GM18526 (cell line): ENCODE data around the gene RGL3.

Experiments
- POLR2A ChIP-seq: IDR thresholded peaks from 3 replicates; pipeline ENCODE4 v1.6.1; 2011; ENCODE audit not compliant: insufficient read length; ENCODE audit errors: extremely low read depth

The RGL3 gene

DNA sequence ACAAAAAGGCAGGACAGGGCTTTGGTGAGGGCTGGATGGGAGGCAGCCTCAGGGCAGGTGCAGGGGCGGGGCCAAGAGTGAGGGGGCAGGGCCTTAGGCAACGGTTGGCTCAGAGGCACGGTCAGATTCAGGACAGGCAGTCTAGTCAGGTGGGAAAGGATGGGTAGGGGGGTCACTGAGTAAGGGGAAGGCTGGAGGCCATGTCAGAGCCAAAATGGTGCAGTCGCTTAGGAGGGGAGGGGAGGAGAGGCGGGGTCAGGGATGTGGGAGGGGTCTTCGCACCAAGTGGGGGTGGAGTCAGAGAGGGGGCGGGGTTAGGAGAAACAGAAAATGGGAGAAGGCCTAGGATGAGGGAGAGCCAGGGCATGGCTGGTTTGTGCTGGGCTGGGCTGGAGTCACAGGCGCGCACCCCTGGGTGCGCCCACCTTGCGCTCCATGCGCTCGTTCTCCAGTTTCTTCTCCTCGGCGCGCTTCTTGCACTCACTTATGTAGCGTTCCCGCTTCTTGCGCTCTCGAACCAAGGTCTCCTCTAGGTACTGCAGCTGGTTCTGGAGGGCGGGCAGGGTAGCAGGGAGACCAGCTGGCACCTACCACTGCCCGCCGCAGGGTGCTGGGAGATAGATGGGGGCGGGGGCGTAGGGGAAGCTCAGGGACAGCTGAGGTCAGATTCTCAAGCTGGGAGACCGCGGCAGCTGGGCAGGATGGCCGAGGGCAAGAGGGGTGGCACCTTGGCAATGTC is 6.8 kb upstream of the RGL3 start:
- no peak for TF ChIP-seq POLR2A

DNA sequence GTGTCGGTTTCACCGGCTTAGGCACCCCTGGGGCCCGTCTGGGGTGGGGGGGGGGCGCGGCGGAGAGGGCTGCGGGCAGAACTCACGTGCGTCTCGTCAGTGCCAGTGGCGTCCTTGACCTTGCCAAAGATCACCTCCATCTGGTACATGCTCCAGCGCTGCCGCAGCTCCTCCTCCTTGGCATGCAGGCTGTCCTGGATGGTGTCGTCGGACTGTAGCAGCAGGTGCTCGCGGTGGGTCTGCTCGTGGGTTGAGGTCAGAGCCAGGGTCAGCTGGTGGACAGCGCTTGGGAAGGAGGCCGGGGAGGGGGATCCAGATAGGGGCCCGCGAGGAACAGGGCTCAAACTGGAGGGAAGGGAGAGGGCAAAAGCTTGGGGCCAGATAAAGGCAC is 4.7 kb upstream of the RGL3 start:
- no peak for TF ChIP-seq POLR2A

DNA sequence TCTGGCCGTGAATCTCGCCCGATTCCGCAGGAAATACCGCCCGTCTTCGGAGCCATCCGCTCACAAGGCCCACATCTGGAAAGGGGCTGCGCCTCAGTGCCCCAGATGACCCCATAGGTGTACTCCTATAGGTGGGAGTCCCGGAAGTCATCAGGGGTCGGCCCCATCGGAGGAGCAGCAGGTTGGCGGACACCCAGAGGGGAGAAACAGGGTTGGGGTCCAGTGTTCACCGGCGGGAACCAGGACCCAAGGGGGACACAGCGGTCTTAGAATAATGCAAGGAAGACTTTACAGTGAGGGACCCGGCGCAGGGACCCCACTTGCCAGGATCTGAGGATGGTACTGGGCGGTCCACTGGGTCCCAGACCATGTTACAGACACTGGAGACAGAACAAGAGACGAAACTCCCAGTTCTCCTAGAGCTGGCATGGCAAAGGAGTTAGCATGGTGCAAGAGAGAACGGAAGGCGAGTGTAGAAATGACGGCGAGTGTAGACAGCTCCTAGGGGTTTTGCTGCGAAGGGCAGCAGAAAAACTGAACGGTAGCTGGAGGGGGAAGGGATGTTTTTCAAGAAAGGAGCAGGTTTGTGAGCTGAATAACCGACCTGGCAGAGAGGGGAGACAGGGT is 4.2 kb upstream of the RGL3 start:
- TF ChIP-seq POLR2A, result no peak

DNA sequence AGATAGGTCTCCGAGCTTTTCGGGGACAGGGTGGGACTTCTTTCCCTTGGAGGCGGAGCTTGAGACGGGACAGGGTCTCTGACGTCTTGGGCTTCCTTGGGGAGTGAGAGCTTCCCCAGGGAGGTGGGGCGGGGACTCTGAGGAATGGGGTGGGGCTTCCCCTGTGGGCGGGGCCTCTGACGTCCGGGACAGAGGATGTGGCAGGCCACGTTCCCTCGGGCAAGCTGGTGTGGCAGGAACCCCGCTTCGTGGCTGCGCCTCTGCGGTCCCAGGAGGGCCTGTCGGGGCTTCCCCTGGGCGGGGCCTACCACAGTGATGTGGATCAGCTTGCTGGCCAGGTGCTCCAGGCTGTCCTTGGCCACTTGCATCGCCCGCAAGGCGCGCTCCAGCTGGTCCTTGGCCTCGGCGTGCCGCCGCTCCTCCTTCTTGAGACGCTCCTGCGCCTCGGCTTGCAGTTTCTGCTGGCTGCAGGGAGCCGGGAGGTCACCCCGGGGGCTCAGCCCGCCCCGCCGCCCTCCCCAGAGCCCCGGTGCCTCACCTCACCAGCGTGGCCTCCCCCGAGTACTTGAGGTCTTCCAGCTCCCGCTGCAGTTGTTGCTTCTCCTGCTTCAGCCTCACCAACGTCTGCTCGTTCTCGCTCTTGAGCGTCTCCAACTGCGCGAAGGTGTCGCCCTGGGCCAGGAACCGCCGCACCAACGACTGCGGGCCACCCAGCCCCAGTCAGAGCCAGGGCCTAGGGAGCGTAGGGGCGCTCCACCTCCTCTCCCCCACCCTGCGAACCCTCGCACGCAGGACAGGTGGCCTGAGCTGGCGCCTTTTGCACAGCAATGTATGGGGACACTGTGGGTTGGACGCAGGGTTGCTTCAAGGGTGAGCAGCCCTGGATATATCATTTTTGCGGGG is 3.3 kb upstream of the RGL3 start:
- no peak for TF ChIP-seq POLR2A

DNA sequence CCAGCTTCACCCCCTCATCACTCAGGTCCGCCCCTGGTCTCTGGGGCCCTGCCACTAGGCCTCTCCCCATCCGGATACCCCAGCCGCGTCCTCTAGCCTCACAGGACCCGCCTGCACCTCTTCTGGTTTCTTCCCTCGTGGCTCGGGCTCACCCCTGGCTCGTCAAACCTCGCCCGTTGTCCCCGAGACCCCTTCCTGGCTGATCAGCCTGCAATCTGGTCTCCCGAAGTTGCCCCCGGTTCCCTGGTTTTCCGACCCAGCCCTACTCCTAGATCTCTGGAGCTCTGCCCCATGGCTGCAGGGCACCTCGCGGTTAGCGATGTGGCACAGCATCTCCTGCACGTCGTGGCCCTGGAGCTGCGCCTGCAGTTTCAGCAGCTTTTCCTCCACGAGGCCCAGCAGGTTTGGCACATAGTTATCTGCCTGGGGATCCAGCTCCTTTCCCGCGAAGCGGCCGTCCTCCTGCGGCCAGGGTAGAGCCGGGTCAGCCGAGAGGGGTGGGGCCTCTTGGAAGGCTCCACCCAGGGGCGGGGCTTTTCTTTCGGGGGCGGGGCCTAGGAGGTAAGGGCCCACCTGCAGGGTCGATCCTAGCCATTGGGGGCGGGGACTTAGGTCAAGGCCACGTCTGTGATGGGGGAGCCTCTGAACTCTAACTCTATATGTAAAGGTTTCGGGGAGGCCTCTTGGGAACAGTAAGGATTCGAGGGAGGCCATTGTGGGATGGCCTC is 2.4 kb upstream of the RGL3 start:
- TF ChIP-seq POLR2A, result no peak

DNA sequence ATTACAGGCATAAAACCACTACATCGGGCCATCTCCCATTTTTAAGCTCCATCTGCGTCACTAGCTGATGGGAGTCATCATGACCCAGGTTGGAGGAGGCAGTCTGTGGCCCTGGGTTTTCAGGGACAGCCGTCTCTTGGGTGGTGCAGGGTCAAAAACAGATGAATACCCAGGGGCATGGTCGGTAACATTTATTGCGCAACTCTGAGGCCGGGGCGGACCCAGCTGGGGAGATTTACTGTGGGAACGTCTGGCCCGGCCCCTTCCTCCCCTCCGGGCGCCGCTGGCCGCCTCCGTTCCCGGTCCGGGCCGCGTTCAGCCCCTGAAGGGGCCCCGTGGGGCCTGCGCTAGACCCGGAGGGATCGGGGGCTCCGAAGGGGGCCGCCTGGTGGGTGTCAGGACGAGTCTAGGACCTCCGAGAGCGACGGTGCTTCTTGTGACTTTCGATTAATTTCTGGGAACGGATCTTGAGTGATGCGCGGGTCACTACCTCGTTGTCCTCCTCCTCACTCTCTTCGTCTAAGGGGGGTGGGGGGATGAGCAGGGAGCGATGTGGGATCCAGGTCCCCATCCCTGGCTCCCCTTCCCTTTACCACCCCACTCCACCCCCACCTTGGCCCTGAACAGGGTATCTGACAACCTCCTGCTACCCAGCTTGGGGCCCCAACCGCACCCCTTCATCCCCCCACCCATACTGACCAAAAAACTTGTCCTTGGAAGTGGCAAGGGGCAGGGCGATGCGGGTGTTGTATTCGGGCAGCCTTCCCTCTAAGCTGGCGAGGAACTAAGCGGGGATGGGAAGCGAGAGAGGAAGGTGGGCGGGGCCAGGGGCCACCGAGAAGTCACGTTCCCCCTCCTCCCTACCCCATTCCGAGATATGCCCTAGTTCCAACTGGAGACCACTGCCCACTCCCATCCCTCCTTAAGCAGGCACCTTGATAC is 1.6 kb upstream of the RGL3 start:
- no peak for TF ChIP-seq POLR2A

DNA sequence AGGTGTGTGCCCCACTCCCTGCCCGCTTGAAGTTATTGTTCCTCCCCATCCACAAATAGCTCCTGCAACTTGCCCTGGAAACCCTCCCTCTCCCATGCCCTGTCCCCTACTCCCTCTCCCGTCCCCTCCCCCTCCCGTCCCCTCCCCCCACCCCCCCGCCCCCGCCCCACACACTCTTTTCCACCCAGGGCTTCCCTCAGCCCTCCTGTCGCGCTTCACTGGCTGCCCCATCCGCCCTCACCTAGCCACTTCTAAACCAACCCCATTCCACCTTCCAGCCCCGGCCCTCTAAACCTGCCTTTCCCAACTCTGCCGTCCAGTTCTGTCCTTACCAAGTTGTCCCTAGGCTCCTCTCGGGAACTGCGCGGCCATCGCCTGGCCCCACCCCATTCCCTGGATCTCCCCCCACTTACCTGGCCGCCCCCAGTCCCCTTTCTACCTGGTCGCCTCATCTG is 993 bp downstream of the RGL3 start:
- TF ChIP-seq POLR2A, result no peak

DNA sequence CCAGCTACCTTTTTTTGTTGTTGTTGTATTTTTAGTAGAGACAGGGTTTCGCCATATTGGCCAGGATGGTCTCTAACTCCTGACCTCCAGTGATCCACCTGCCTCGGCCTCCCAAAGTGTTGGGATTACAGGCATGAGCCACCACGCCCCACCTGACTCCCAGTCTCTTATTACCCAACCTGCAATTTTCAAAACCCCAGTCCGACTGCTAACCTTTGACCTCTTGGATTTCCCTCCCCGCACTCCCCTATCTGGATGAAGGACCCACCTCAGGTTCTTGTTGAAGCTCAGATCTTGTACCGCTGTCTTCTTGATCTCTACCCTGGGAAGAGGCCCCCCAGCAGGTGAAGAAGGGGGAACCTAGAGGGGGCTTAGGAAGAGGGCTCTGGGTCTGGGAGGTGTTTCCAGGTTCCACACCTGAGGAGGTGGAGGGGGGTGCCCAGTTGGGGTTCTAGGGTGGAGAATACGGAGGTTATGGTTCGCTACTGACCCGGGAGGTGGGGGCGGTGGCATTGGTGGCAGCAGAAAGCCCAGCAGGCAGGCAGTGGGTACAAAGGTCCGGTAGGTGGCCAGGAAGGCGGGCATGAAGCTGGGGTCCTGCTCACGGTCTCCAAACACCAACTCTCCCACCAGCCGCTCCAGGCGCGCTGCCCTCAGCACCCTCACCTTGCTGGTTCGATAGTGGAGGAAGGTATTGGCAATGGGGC is 2.6 kb downstream of the RGL3 start:
- no peak for TF ChIP-seq POLR2A

DNA sequence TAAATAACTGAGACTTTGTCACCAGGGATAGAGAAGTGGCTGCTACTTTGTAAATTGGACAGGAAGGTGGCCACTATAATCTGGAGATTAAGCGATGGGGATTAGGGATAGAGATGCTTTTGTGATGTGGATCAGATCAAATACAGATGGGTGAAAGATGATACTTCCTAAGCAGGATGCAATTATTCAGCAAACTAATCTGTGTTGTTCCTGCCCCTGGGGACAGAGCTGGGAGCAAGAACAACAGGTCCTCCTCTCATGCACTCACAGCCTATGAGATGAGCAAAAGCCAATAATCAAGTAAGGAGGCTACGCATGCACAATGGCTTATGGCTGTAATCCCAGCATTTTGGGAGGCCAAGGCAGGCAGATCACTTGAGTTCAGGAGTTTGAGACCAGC is 4.6 kb downstream of the RGL3 start:
- no peak for TF ChIP-seq POLR2A

DNA sequence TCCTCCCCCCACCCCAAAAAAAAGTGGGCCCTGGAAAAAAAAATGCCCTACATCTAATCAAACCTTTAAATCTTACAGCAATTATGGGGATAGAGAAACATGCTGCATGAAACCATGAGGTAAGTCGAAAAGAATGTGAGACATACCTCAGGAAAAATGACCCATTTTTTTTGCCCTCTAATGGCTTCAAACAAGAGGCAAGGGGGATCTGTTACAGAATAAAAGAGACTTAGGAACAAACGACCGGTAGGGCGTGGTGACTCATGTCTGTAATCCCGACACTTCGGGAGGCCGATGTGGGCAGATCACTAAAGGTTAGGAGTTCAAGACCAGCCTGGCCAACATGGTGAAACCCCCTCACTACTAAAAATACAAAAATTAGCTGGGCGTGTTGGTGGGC is 8.4 kb downstream of the RGL3 start:
- no peak for TF ChIP-seq POLR2A

DNA sequence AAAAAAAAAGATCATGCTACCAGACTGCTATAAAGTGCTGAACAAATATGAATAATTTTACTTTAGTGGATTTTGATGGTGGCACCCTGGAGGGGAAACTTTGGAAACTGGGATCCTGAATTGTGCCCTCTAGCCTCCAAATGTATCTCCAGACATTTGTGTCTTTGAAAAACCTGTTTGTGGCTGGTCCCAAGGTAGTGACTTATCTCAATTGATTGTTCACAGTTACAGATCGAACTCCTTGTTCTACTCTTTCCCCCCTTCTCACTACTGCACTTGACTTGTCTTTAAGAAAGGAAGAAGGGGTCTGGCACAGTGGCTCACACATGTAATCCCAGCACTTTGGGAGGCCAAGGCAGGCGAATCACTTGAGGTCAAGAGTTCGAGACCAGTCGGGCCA is 10.5 kb downstream of the RGL3 start:
- TF ChIP-seq POLR2A, result no peak

DNA sequence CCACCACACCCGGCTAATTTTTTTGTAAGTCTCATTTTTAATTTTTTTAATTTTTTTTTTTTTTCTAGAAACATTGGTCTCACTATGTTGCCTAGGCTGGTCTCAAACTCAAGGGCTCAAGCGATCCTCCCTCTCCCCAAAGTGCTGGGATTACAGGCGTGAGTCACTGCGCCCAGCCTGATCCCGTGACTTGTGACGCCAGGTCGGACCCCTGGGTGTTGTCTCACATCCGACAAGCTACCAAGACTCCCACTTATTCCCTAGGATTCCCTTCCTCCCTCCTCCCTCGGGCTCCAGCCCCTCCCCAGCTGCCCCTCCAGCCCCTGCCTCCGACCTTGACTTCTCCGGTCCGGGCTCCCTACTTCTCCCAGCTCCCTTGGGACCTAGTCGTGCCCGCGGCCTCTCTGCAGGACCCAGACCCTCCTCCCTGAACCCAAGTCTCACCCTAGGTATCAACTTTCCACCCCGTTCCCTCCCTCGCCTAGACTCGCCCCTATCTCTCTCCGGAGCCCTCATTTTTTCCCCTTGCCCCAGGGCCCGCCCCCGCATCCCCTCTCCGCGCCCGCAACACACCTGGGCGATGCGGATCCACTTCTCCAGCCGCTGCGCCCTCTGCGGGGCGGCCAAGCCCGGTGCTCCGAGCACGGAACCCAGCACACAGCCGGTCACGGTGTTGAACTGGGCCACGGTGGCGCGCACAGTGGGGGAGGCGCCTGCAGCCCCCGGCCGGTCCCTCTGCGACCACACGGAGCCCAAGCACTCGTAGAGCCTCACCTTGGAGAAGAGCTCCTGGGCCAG is 13.1 kb downstream of the RGL3 start:
- no peak for TF ChIP-seq POLR2A

DNA sequence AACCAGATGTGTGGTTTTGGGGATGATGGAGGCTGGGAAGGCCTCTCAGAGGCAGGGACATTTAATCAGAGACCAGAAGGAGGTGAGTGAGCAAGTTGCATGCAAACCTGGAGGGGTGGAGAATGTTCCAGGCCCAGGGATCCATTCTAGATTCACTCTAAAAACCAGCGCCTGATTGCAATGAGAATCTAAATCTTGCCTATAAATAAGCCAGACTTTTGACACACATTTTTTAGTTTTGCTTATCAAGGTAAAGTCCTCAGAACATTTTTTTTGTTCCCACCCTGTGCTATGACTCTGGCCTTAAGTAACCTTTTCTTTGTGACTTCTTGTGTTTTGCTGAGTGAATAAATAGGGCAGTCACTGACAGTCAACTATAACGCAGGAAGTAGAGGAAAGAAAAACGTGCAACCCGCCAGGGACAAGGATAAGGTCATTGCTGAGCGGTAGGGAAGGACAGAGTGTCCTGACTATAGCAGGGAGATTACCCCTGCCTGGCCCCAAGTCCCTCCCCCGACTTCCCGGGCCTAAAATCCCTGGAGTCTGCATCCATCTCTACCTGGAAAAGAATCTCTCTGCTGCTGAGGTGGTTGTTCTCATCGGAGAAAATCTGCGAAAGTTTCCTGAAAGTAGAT is 14.4 kb downstream of the RGL3 start:
- TF ChIP-seq POLR2A, result no peak
